Measurements from ENCODE around the gene GOLGA2. TPM values are rescaled to one million over a fixed set of nuclear protein-coding genes. Genes with fewer than 3 reads are reported as not detected.

Gene GOLGA2
- total RNA-seq, 1 donor from 2014 or later: 47.9 TPM

GRCh38 chr9:128206916-128207910 is 68.6 kb downstream of the GOLGA2 start:
- DNase-seq (ENCODE audit: low spot score): no peak
- no peaks in the 10 kb centered on the region for H3K36me3 Mint-ChIP-seq (ENCODE audit: low read depth)
- no peak overlapping the region for H3K4me3 Mint-ChIP-seq (ENCODE audit: low read depth)
- intact Hi-C loops (cut with micrococcal nuclease): no loop called here
- H3K4me1 Mint-ChIP-seq (ENCODE audit: low read depth): peaks cover 12% of the 10 kb centered on the region
- H3K27ac Mint-ChIP-seq: no peak overlapping the region
- H3K27me3 Mint-ChIP-seq (ENCODE audit: low read depth): peaks cover 38% of the 10 kb centered on the region
- H3K9me3 Mint-ChIP-seq: no peaks in the 10 kb centered on the region

DNA sequence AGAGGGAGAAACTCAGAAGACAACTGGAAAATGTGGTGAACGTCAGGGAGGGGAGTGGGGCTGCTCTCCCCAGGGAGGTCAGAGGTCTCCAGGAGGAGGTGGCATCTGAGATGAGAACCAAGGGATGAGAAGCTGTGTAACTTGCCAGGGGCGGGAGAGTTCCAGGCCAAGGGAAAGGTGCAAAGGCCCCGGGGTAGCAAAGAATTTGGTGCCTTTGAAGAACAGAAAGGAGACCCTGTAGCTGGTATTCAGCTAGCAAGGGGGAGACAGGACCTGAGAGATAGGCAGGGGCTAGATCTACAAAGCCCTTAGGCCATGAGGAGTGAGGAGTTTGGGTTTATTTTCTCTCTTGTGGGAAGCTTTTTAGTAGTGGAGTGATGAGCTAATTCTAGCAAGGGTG is 69.3 kb downstream of the GOLGA2 start:
- no peak for DNase-seq (ENCODE audit: low spot score)
- Mint-ChIP-seq H3K27ac (no peak overlapping the region), H3K9me3 (no peaks in the 10 kb centered on the region), H3K36me3 (ENCODE audit: low read depth) (no peaks in the 10 kb centered on the region), H3K27me3 (ENCODE audit: low read depth) (peaks cover 33% of the 10 kb centered on the region), H3K4me3 (ENCODE audit: low read depth) (no peak overlapping the region), H3K4me1 (ENCODE audit: low read depth) (peaks cover 15% of the 10 kb centered on the region)
- intact Hi-C loops (cut with micrococcal nuclease): no loop called here

Other genes with a start within 250 kb of the GOLGA2 start
- gene NAIF1, start 208.7 kb downstream of the GOLGA2 start, total RNA-seq: 10.2 and 10.5 TPM in 2 replicates
- gene SLC25A25, start 207.8 kb downstream of the GOLGA2 start, total RNA-seq: 11.3 and 11.9 TPM in 2 replicates
- gene PTGES2, start 148.3 kb downstream of the GOLGA2 start, total RNA-seq: 67.8 and 77.6 TPM in 2 replicates
- not detected in 2 replicates for gene LCN2, start 126.6 kb downstream of the GOLGA2 start, total RNA-seq
- 93.8 and 103 TPM in 2 replicates for gene BBLN, start 115.7 kb downstream of the GOLGA2 start, total RNA-seq
- gene CIZ1, start 84.4 kb downstream of the GOLGA2 start, total RNA-seq: 150 TPM in 2 replicates
- gene DNM1, start 72.6 kb downstream of the GOLGA2 start, total RNA-seq: 0.90 and 2.4 TPM in 2 replicates
- 13.5 and 13.7 TPM in 2 replicates for gene SWI5, start 269 bp upstream of the GOLGA2 start, total RNA-seq
- gene TRUB2, start 46.4 kb upstream of the GOLGA2 start, total RNA-seq: 33.5 and 36.1 TPM in 2 replicates
- gene COQ4, start 46.8 kb upstream of the GOLGA2 start, total RNA-seq: 49.6 and 52.2 TPM in 2 replicates
- gene SLC27A4, start 64.5 kb upstream of the GOLGA2 start, total RNA-seq: 30.5 and 32.0 TPM in 2 replicates
- gene URM1, start 95.4 kb upstream of the GOLGA2 start, total RNA-seq: 78.6 and 78.7 TPM in 2 replicates
- gene CERCAM, start 144.8 kb upstream of the GOLGA2 start, total RNA-seq: 8.2 and 9.3 TPM in 2 replicates
- gene ODF2, start 180.0 kb upstream of the GOLGA2 start, total RNA-seq: 61.5 and 64.4 TPM in 2 replicates
- gene GLE1, start 228.7 kb upstream of the GOLGA2 start, total RNA-seq: 56.0 and 57.5 TPM in 2 replicates